GM10248 (cell line): ENCODE results near the gene FGFR3.
A peak's percentile ranks its signal among the peaks of the same experiment; 100 is the strongest.

ENCODE experiments used
- CTCF ChIA-PET: fragments of 300-600 bp; sonication (Branson Sonifier 250); formaldehyde crosslinking; extraction: SDS; loops from one replicate; lab custom pipeline; 2021; ENCODE audit warnings: antibody characterized with exemption; lab: Yijun Ruan, JAX
- POLR2A ChIA-PET: fragments of 350-650 bp; sonication (Branson Sonifier 250); formaldehyde crosslinking; extraction: SDS; loops from one replicate; lab custom pipeline; 2020; ENCODE audit warnings: antibody characterized with exemption; lab: Yijun Ruan, JAX
- DNase-seq: peaks from one replicate; pipeline ENCODE4 v3.0.0; 2012; ENCODE audit errors: extremely low spot score
- TF ChIP-seq, protein P1 (sequence below): IDR thresholded peaks from 2 replicates; pipeline ENCODE4 v1.5.1; 2012; ENCODE audit warnings: mild to moderate bottlenecking, low read depth; ENCODE audit errors: extremely low read depth, missing control alignments, control extremely low read depth

FGFR3 gene

DNA sequence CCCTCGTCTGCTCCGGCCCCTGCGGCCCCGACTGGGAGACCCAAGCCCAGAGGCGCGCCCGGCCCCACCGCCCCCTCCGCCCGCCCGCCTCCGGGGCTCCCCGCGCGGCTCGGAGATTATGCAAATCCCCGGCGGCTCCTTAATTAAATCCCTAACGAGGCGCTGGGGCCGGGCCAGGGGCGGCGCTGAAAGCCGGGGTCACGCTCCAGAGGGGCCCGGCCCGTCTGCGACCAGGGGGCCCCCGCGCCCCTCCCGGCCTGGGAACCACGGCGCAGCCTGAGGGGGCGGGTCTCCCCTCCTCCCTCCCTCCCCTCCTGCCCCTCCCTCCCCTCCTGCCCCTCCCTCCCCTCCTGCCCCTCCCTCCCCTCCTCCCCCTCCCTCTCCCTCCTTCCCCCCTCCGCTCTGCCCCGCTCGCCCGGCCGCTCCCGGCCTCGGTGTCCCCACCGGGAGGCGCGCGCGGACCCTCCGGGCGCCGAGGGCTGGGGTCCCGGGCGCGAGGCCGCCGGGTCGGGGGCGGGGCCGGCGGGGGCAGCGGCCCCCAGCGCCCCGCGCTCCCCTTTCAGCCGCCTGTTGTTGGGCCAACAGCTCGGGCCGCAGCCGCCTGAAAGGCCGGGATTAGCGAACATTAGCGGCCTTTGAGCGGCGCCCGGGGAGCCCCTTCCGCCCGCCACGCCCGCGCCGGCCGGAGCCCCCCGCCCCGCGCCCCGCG lies 25.9 kb upstream of the FGFR3 start:
- POLR2A ChIA-PET: no interaction called here
- no peak for DNase-seq
- TF ChIP-seq, protein P1, sequence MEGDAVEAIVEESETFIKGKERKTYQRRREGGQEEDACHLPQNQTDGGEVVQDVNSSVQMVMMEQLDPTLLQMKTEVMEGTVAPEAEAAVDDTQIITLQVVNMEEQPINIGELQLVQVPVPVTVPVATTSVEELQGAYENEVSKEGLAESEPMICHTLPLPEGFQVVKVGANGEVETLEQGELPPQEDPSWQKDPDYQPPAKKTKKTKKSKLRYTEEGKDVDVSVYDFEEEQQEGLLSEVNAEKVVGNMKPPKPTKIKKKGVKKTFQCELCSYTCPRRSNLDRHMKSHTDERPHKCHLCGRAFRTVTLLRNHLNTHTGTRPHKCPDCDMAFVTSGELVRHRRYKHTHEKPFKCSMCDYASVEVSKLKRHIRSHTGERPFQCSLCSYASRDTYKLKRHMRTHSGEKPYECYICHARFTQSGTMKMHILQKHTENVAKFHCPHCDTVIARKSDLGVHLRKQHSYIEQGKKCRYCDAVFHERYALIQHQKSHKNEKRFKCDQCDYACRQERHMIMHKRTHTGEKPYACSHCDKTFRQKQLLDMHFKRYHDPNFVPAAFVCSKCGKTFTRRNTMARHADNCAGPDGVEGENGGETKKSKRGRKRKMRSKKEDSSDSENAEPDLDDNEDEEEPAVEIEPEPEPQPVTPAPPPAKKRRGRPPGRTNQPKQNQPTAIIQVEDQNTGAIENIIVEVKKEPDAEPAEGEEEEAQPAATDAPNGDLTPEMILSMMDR: peak; percentile 11
- CTCF ChIA-PET: interaction anchor here (1.0 to 1.4 kb wide), 4 partner anchors 11 to 42 kb away, joined by 3 to 5 read pairs (median 4); no protein-coding TSS in a partner anchor

DNA sequence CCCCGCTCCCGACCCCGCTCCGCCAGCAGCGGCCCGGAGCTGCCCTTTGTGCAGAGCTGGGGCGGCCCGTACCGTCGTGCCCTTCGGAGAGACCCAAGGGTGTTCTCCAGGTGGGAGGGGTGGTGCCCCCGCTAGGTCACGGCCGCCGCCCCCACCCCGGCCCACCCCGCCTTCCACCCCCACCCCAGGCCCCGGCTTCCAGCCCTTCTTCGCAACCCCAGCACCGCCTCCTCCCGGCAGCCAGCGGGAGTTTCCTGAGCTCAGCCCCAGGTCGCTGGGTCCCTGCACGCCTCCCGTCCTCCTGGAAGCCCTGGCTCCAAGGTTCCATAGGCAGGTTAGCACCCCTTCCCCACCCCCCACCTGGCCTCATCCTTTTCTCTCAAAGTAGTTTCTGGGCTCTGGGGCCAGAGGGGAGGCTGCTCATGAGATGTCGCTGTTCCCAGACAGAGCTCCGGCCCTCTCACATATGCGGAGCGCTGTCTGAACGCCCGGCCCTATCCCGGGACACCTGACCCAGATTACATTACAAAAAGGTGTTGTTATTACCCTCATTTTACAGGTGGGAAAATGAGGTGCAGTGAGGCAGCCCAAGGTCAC lies 25.2 kb upstream of the FGFR3 start:
- POLR2A ChIA-PET: no interaction called here
- DNase-seq: peak; percentile 68
- TF ChIP-seq, protein P1: peak; percentile 33
- CTCF ChIA-PET: interaction anchor here (0.6 to 1.4 kb wide), 5 partner anchors 12 to 41 kb away, joined by 3 to 5 read pairs (median 4); no protein-coding TSS in a partner anchor

DNA sequence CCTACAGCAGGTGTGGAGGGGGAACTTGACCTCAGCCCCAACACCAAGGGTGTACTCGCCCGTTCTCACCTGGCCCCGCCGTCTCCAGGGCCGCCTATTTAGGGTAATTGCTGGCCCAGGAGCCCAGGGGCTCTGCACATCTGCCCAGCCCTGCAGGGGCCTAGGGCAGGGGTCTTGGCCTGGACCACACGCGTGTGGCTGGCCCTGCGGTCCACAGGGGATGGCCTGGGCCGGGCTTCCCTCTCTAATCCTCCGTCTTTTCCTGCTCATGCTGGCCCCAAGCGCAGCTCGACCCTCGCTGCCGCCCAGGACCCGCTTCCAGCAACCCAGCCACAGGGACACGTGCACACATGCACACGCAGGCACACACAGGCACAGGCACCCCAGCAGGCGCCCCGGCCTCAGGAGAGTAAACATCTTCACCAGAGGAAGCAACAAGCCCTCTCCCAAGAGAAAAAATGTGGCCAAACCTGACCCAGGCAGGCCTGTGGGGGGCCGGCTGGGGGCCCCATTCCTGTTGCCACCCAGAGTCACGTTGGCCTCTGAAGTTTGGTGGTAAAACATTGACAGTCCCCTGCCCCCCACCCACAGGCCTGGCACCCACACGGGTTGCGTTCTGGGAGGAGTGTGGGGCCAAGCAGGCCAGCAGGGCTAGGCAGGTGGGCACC lies 24.6 kb upstream of the FGFR3 start:
- TF ChIP-seq, protein P1: no peak
- POLR2A ChIA-PET: no interaction called here
- CTCF ChIA-PET: interaction anchor here (0.6 to 1.4 kb wide), 6 partner anchors 13 to 41 kb away, joined by 3 to 5 read pairs (median 4); no protein-coding TSS in a partner anchor
- no peak for DNase-seq

DNA sequence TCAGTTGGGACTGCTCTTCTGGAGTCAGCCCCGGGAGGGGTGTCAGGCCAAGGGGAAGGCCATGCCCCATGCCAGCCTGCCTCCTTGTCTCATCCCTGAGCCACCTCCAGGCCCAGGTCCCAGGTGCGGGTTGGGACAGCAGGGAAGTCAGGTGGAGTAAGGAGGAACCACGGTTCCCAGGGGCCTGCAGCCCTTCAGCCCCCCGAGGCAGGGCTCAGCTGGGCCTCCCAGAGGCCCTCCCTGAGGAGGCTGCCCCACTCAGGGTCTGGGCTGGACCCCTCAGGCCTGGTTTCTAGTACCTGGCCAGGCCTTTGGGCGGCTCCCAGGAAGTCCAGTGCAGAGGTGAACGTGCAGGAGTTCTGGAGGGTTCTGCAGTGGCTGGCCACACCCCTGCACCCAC lies 23.4 kb upstream of the FGFR3 start:
- ChIA-PET CTCF (interaction anchor here (1.0 kb wide), 1 partner anchor 18 kb away, joined by 3 read pairs; no protein-coding TSS in a partner anchor), POLR2A (no interaction called here)
- TF ChIP-seq, protein P1: no peak

DNA sequence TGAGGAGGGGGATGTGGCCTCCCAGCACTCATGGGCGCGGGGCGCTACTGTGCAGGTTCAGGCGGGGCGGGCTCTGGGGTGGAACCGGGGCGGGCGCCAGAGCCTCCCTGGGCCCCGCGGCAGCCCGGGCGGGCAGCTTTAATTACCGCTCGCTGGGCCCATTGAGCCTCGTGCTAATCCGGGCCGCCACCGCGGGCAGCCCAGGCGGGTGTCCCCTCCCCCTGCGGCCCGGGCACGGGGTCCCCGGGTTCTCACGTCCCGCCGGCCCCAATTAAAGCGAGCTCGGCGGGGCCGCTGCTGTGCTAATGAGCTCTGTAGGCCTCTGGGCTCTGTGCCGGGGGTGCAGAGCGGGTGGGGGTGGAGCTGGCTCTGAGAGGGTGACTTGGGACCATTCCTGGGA lies 22.8 kb upstream of the FGFR3 start:
- TF ChIP-seq, protein P1: no peak
- ChIA-PET CTCF (no interaction called here), POLR2A (no interaction called here)
- DNase-seq: no peak

More for the DNA sequence above, 23.4 kb upstream of the FGFR3 start:
- DNase-seq: no peak

DNA sequence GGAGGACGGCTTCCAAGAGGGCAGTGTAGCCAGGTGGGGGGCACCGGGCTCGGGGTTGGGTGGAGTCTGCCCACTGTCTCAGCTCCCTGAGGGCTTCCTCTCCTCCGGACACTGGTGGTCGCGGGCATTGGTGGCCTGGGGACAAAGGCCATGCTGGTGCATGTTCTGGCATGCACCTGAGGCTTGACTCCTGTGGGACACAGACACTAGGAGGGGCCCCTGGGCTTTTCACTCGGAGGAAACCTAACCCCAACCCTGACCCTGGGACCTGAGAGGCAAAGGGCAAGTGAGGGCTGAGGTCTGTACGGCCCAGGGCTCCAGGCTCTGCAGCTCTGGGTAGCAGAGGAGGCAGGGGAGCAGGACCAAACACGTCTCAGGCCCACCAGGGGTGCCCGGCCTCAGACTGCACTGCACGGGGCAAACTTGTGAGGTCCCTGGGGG lies 22.3 kb upstream of the FGFR3 start:
- TF ChIP-seq, protein P1: no peak
- no peak for DNase-seq
- ChIA-PET CTCF (no interaction called here), POLR2A (no interaction called here)
